ENCODE data around the gene SLC25A21.

The SLC25A21 gene

GRCh38 chr14:37094502-37094901 is 77.9 kb downstream of the SLC25A21 start:
- in situ Hi-C loops (cut with HindIII; ENCODE audit: low sequenced_read_pairs): no loop called here

GRCh38 chr14:37093364-37093763 is 79.0 kb downstream of the SLC25A21 start:
- no peak for DNase-seq (ENCODE audit: low read depth, low spot score)
- TF ChIP-seq CTCF (IDR thresholded peaks at IDR 0.05; ENCODE audit: low read depth, low read length): no peak
- in situ Hi-C loops (cut with HindIII; ENCODE audit: low sequenced_read_pairs): no loop called here
- no peak overlapping the region for H3K4me3 ChIP-seq (ENCODE audit: low read depth, low read length)

More at GRCh38 chr14:37094502-37094901, 77.9 kb downstream of the SLC25A21 start:
- no peak overlapping the region for H3K4me3 ChIP-seq (ENCODE audit: low read depth, low read length)
- no peak for TF ChIP-seq CTCF (IDR thresholded peaks at IDR 0.05; ENCODE audit: low read depth, low read length)
- DNase-seq (ENCODE audit: low read depth, low spot score): no peak

GRCh38 chr14:37091651-37092050 is 80.8 kb downstream of the SLC25A21 start:
- in situ Hi-C loops (cut with HindIII; ENCODE audit: low sequenced_read_pairs): no loop called here
- no peak for DNase-seq (ENCODE audit: low read depth, low spot score)
- no peak overlapping the region for H3K4me3 ChIP-seq (ENCODE audit: low read depth, low read length)
- TF ChIP-seq CTCF (IDR thresholded peaks at IDR 0.05; ENCODE audit: low read depth, low read length): no peak

GRCh38 chr14:37090026-37090425 is 82.4 kb downstream of the SLC25A21 start:
- no peak overlapping the region for H3K4me3 ChIP-seq (ENCODE audit: low read depth, low read length)
- in situ Hi-C loops (cut with HindIII; ENCODE audit: low sequenced_read_pairs): no loop called here
- TF ChIP-seq CTCF (IDR thresholded peaks at IDR 0.05; ENCODE audit: low read depth, low read length): no peak
- no peak for DNase-seq (ENCODE audit: low read depth, low spot score)

- H3K4me3 ChIP-seq (ENCODE audit: low read depth, low read length): no peak overlapping the region
- TF ChIP-seq CTCF (IDR thresholded peaks at IDR 0.05; ENCODE audit: low read depth, low read length): no peak
- no peak for DNase-seq (ENCODE audit: low read depth, low spot score)
- in situ Hi-C loops (cut with HindIII; ENCODE audit: low sequenced_read_pairs): no loop called here
Measured at GRCh38 chr14:37089410-37089809, 83.0 kb downstream of the SLC25A21 start.

- in situ Hi-C loops (cut with HindIII; ENCODE audit: low sequenced_read_pairs): no loop called here
- no peak for DNase-seq (ENCODE audit: low read depth, low spot score)
- no peak for TF ChIP-seq CTCF (IDR thresholded peaks at IDR 0.05; ENCODE audit: low read depth, low read length)
- no peak overlapping the region for H3K4me3 ChIP-seq (ENCODE audit: low read depth, low read length)
Measured at GRCh38 chr14:37088356-37089215, 83.8 kb downstream of the SLC25A21 start.
